GM10847 (cell line): ENCODE measurements around the gene FBN2.

ENCODE experiments used
- POLR2A ChIP-seq: IDR thresholded peaks from 2 replicates; pipeline ENCODE4 v1.6.1; 2011; ENCODE audit not compliant: insufficient read length; ENCODE audit errors: extremely low read depth

FBN2 gene

GRCh38 chr5:128274441-128274840, 263.6 kb downstream of the FBN2 start:
- no peak for TF ChIP-seq POLR2A

- TF ChIP-seq POLR2A, result no peak
Observed at GRCh38 chr5:128273736-128274135, 264.3 kb downstream of the FBN2 start.

DNA sequence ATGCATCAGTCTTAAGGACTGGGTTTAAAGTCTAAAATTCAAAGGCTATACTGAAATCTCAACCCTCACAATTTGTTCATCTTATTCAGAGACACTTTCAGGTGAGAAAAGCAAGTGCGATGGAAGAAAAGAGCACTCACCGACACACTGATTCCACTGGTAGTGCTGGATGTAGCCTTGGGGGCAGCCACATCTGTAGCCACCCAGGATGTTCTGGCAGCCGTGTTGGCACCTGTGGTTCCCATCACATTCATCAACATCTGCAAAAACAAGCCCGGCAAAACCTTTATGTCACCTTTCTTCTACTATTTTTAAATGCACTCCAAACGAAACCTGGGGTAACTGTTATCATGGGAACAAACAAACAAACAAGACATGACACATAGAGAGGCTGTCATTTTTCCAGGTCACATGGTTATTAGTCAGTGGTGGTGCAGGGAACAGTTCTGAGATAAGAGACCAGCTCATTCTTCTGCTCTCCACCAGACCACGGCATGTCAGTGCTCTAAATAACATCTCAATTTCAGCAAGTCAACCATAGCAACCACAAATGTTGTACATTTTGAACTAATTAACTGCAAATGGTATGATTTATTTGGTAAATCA, 266.1 kb downstream of the FBN2 start:
- no peak for TF ChIP-seq POLR2A

- TF ChIP-seq POLR2A, result no peak
Observed at GRCh38 chr5:128271071-128271470, 267.0 kb downstream of the FBN2 start.

DNA sequence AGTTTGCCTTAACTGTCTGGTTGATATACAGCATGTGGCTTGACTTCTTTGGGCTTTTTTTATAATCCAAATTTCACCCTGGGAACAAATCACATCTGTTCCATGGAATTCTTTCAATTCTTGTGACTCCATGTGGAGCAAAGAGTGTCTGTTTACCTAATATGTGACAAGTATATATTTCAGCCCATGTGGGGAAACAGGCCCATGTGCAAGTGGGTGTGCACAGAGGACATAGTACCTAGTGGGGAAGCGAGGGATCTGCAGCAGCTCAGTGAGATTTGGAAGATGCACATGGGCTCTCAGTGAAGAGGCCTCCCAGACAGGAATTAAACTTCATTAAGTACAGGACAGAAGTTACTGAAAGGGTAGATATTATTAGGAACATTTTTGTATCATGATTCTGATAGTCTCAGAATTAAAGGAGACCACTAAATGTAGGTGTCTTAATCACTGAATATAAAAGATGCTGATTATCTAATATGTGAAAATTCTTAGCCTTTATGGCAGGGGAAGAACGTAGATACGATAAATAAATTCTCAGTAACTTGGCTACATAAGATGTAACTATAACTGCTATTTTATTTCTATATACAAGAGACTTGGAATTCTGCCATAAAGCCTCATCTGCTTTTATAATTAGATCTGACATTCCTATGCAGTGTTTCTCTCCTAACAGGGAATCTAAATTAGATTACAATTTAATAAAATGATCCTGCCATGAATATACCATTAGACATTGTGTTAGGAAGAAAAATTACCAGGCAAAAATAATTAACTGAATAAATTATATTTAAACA, 273.3 kb downstream of the FBN2 start:
- no peak for TF ChIP-seq POLR2A

GRCh38 chr5:128263357-128263756, 274.7 kb downstream of the FBN2 start:
- no peak for TF ChIP-seq POLR2A

- TF ChIP-seq POLR2A, result no peak
Observed at GRCh38 chr5:128262911-128263310, 275.1 kb downstream of the FBN2 start.

- TF ChIP-seq POLR2A, result no peak
Observed at GRCh38 chr5:128259607-128260021, 278.4 kb downstream of the FBN2 start.

DNA sequence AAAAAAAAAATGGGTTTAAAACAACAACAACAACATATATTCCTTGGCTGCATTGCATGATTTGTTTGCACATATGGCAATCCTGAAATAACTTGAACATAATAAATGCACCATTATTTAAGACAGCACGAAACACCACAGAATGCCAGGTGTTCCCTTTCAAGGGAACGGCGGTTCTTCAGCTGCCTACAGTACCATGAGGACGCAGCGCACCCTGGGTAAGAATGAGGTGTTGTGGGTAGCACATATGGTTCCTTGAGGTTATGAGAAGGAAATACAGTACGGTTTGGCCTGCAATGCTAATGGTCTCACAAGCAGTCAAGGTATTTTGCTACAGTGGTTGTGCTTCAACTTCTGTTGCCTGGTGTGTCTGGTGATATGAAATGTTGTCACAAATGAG, 279.7 kb downstream of the FBN2 start:
- no peak for TF ChIP-seq POLR2A

DNA sequence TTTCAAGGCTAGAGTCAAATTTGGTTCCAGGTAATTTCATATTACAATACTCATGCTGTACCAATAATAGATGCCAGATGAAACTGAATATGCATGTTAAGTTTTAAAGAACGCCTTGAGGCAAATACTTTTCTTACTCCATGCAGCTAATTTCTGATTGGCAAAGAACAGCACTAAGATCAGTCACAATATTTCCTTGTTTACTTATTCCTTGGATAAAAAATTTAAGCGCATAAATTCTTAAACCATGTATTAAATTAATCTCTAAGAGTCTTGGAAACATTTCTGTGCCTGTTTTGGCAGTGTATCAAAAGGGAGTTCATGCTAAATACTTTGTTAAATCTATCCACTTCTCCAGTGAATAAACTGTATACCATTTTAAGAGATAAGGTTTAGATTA, 281.0 kb downstream of the FBN2 start:
- TF ChIP-seq POLR2A, result no peak

GRCh38 chr5:128254789-128255188, 283.3 kb downstream of the FBN2 start:
- no peak for TF ChIP-seq POLR2A

DNA sequence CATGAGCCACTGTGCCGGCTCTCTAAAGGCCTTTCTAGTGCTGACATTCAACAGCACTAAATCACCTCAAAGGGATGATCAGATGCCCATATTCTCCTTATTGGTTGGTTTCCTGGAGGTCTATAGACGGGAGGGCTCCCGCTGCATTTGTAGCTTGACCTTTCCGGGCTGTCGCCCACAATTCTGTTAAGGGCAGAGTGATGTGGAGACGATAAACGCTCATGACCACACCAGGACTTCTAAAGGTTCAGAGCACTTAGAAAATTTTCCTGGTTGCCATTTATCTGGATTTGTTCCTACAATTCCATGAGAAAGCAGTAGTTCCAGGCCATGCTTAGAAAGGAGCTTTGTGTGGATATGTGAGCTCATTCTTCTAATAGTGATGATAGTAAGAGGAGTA, 284.2 kb downstream of the FBN2 start:
- TF ChIP-seq POLR2A, result no peak

DNA sequence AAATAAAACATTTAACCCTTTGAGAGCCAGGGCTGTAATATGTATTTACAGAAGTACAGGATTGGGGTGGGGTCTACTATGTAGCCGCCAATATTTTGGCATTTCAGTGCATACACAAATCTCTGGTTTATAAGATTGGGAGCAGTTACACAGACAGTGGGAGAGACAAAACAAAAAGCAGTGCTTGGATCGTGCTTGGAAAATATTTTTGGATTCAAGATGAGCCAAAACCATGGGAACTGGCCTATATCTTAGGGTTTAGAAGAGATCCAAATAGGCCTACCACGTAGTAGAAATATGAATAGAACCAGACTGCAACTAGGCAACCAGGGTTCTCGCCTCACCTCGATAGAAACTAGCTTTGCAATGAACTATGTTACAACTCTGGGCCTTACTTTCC, 284.9 kb downstream of the FBN2 start:
- TF ChIP-seq POLR2A, result no peak

- TF ChIP-seq POLR2A, result no peak
Observed at GRCh38 chr5:128252756-128253155, 285.3 kb downstream of the FBN2 start.

DNA sequence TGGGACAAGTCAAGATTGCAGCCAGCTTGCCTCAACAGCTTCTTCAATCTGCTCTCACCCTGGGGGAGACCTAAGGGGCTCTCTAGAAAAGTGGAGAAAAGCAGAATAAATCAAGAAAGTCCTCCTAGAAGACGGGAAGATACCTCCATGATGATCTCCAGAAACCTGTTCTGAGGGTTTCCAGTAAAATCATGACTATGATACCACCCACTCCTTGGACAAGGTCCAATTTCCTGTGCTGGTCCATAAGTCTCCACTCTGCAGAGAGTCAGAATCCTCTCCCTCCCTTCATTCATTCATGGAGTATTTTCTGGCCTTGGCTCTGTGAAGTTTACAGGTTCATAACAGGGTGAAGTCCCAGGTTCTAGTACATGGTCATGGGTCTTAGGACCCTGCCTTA, 285.8 kb downstream of the FBN2 start:
- TF ChIP-seq POLR2A, result no peak

DNA sequence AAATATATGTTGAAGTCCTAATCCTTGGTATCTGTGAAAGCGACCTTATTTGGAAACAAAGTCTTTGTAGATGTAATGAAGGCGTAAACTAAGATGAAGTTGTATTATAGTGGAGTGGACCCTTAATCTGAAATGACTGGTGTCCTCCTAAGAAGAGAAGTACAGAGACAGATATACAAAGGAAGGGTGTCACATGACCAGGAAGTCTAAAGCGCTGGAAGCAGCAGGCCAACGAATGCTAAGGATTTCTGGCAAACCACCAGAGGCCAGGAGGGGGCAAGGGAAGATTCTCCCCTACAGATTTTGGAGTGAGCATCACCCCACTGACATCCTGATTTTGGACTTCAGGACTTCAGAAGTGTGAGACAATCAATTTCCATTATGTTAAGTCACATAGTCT, 292.1 kb downstream of the FBN2 start:
- no peak for TF ChIP-seq POLR2A

- TF ChIP-seq POLR2A, result no peak
Observed at GRCh38 chr5:128243958-128244582, 294.0 kb downstream of the FBN2 start.

DNA sequence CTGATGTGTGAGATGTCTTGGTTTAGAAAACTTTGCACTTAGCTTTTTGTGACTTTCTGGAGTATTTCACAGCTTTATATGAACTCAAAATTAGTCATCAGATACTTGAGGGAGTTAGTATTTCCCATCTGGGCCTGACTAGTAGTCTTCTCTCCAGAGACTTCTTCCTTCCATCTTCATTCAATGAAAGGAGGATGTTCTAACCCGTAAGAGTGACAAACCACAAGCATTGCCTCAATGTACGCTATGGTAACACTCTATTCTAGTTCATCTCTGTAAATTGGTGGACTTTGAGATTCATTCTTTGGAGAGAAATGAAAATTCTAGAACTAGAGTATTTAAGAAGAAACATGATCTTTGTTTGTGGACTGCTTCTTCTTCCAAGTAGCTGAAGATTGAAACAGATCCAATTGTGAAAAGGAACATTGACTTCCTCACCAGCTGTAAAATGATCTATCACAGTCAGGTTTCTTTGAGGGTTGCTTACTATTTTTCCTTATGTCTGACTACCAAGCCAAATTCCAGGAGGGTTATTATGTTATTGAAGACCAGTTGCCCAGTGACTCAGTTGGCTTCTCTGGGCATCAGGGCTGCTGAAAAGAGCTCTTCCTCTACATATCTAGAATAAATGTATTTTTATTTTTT, 296.9 kb downstream of the FBN2 start:
- no peak for TF ChIP-seq POLR2A
